Measurements from ENCODE around the gene CBX7. TPM values are rescaled to one million over a fixed set of nuclear protein-coding genes. Genes with fewer than 3 reads are reported as not detected.

CBX7 gene
- total and polyA plus RNA-seq, 2 experiments from 2014 or later = 2.6 to 11.5 TPM

- ATAC-seq = peak; percentile 65
- Histone ChIP-seq H4K20me1 (replicated peaks; ENCODE audit: insufficient read depth) (no peaks in the 10 kb centered on the region), H3F3A (replicated peaks; ENCODE audit: low read depth) (peaks cover 11% of the 10 kb centered on the region; the same call in 1 of the 2 replicates), H3K9me2 (ENCODE audit: insufficient read depth) (no peaks in the 10 kb centered on the region), H3K4me3 (no peak overlapping the region), H3K4me2 (peak overlapping the region; percentile 70), H3K36me3 (ENCODE audit: insufficient read depth) (peaks cover 4% of the 10 kb centered on the region; the same call in 1 of the 2 replicates), H2AFZ (peak overlapping the region; percentile 47; the same call in 1 of the 2 replicates), H3K4me1 (ENCODE audit: insufficient read depth) (peaks cover 36% of the 10 kb centered on the region), H3K27me3 (ENCODE audit: insufficient read depth) (no peaks in the 10 kb centered on the region), H3K79me2 (replicated peaks; ENCODE audit: insufficient read depth) (no peaks in the 10 kb centered on the region), H3K27ac (ENCODE audit: low read depth) (peak overlapping the region; percentile 80; the same call in 1 of the 2 replicates)
- peak; percentile 57 for TF ChIP-seq ETS1 (IDR thresholded peaks at IDR 0.05)
- TF ChIP-seq CTCF (conservative IDR thresholded peaks at IDR 0.05; ENCODE audit: low read depth in 2 of 2) = peak; percentile 95 to 99
- TF ChIP-seq CREB1 (CRISPR knock-in tag; IDR thresholded peaks at IDR 0.05; ENCODE audit: low read depth) = no peak
- no peaks in the 10 kb centered on the region for H3K36me3 Mint-ChIP-seq (ENCODE audit: low read depth)
- no peaks in the 10 kb centered on the region; the same call in 2 of the 3 replicates for H3K9me3 Mint-ChIP-seq
- peaks cover 60% of the 10 kb centered on the region for H3K4me1 Mint-ChIP-seq
- H3K27ac Mint-ChIP-seq = no peak overlapping the region; the same call in 1 of the 2 replicates
- DNase-seq (ENCODE audit: low spot score) = peak; percentile 91
- H3K4me3 Mint-ChIP-seq = no peak overlapping the region
- H3K27me3 Mint-ChIP-seq (ENCODE audit: insufficient read depth, low read depth, poor library complexity) = peaks cover 29% of the 10 kb centered on the region
Observed at GRCh38 chr22:39170825-39171622, 18.5 kb upstream of the CBX7 start.

- Histone ChIP-seq H2AFZ (no peak overlapping the region), H3K4me3 (no peak overlapping the region), H3K9me2 (ENCODE audit: insufficient read depth) (no peaks in the 10 kb centered on the region), H3K36me3 (ENCODE audit: insufficient read depth) (peaks cover 6% of the 10 kb centered on the region; the same call in 1 of the 2 replicates), H3K4me2 (no peak overlapping the region; the same call in 1 of the 2 replicates), H3K4me1 (ENCODE audit: insufficient read depth) (peaks cover 25% of the 10 kb centered on the region), H3K27me3 (ENCODE audit: insufficient read depth) (no peaks in the 10 kb centered on the region), H3K27ac (ENCODE audit: low read depth) (no peak overlapping the region), H4K20me1 (replicated peaks; ENCODE audit: insufficient read depth) (no peaks in the 10 kb centered on the region), H3K79me2 (replicated peaks; ENCODE audit: insufficient read depth) (no peaks in the 10 kb centered on the region), H3F3A (replicated peaks; ENCODE audit: low read depth) (peaks cover 6% of the 10 kb centered on the region; the same call in 1 of the 2 replicates)
- H3K36me3 Mint-ChIP-seq (ENCODE audit: low read depth) = no peaks in the 10 kb centered on the region
- peaks cover 29% of the 10 kb centered on the region for H3K27me3 Mint-ChIP-seq (ENCODE audit: insufficient read depth, low read depth, poor library complexity)
- peaks cover 4% of the 10 kb centered on the region; the same call in 1 of the 3 replicates for H3K9me3 Mint-ChIP-seq
- ATAC-seq (peak; percentile 16), DNase-seq (ENCODE audit: low spot score) (no peak)
- no peak overlapping the region for H3K27ac Mint-ChIP-seq
- no peak overlapping the region for H3K4me3 Mint-ChIP-seq
- peaks cover 49% of the 10 kb centered on the region for H3K4me1 Mint-ChIP-seq
- TF ChIP-seq JUNB (IDR thresholded peaks at IDR 0.05; ENCODE audit: unreplicated experiment) (no peak), EZH2 (IDR thresholded peaks at IDR 0.05; ENCODE audit: low read depth, unreplicated experiment) (no peak), ZNF114 (CRISPR knock-in tag; IDR thresholded peaks at IDR 0.05) (no peak), CREB1 (CRISPR knock-in tag; IDR thresholded peaks at IDR 0.05; ENCODE audit: low read depth) (no peak), ETS1 (IDR thresholded peaks at IDR 0.05) (no peak), ZNF331 (CRISPR knock-in tag; IDR thresholded peaks at IDR 0.05; ENCODE audit: low read depth) (no peak), REST (IDR thresholded peaks at IDR 0.05; ENCODE audit: unreplicated experiment) (no peak)
Observed at GRCh38 chr22:39169797-39170466, 17.5 kb upstream of the CBX7 start.

All from GM23338 (cell line).